ENCODE data around the gene FAM163B.

The FAM163B gene

DNA sequence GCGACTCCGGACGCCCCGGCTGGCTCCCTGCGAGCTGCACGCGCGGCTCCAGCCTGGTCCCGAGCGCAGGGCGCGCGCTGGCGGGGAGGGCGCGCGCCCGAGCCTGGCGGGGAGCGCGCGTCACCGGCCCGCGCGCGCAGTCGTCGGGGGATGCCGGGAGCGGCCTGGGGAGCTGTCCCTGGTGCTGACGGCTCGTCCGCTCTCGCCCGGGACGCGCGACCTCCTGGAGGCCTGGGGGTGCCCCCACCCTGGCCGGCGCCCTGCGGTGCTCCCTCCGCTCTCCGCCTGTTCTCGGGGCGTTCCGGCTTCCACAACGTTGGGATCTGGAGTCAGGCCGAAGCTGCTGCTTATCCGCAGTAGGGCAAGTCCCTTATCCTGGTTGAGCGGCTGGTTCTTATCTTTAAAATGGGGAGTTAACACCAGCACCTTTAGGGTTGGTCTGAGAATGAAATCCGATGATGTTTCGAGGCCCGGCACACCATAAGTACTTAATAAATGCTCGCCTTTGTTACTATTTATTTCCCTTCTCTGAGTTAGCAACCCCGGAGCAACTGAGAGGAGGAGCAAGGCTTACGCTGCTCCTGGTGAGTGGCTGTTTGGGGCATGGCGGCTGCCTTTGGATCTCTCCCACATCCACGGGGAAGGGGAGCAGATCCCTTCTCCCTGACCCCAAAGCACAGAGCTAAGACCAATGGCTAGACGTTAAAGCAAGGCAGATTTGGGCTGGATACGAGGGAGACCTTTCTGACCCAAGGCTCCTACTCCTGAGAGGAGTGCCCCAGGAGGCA is at the start of gene FAM163B:
FAM163B (minus strand) TSS at position 79 of the 788 bp plus-strand sequence. CDS start 29,166 bp downstream, outside the sequence.
- no peak within 1 kb of the TSS for H3K4me3 ChIP-seq (ENCODE audit: low read depth, low read length)

DNA sequence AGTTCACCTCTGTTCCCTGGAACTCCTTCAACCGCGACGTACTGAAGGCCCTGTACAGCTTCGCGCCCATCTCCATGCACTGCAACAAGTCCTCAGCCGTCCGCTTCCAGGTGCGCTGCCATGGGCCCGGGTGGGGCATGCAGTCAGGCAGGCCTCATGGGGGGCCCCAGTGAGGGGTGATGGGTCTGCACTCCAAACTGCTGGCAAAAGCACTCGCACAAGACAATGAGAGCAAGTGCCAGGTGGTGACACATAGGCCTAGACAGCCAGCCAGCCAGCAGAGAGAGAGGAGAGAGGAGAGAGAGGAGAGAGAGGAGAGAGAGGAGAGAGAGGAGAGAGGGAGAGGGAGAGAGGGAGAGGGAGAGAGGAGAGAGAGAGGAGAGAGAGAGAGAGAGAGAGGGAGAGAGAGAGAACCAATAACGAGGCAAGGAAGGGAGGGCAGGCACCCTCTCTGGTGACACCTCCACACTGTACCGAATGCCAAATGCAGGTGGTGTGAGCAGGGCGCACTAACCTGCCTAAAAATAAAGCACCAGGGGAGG is 48.0 kb upstream of the FAM163B start:
- H3K4me3 ChIP-seq (ENCODE audit: low read depth, low read length), result no peak overlapping the region
- TF ChIP-seq, protein P1, sequence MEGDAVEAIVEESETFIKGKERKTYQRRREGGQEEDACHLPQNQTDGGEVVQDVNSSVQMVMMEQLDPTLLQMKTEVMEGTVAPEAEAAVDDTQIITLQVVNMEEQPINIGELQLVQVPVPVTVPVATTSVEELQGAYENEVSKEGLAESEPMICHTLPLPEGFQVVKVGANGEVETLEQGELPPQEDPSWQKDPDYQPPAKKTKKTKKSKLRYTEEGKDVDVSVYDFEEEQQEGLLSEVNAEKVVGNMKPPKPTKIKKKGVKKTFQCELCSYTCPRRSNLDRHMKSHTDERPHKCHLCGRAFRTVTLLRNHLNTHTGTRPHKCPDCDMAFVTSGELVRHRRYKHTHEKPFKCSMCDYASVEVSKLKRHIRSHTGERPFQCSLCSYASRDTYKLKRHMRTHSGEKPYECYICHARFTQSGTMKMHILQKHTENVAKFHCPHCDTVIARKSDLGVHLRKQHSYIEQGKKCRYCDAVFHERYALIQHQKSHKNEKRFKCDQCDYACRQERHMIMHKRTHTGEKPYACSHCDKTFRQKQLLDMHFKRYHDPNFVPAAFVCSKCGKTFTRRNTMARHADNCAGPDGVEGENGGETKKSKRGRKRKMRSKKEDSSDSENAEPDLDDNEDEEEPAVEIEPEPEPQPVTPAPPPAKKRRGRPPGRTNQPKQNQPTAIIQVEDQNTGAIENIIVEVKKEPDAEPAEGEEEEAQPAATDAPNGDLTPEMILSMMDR (IDR thresholded peaks at IDR 0.05; ENCODE audit: borderline replicate concordance, insufficient read depth, low read depth, low read length), result no peak

More for the DNA sequence above, at the start of gene FAM163B:
- TF ChIP-seq, protein P1 (IDR thresholded peaks at IDR 0.05; ENCODE audit: borderline replicate concordance, insufficient read depth, low read depth, low read length), result no peak

DNA sequence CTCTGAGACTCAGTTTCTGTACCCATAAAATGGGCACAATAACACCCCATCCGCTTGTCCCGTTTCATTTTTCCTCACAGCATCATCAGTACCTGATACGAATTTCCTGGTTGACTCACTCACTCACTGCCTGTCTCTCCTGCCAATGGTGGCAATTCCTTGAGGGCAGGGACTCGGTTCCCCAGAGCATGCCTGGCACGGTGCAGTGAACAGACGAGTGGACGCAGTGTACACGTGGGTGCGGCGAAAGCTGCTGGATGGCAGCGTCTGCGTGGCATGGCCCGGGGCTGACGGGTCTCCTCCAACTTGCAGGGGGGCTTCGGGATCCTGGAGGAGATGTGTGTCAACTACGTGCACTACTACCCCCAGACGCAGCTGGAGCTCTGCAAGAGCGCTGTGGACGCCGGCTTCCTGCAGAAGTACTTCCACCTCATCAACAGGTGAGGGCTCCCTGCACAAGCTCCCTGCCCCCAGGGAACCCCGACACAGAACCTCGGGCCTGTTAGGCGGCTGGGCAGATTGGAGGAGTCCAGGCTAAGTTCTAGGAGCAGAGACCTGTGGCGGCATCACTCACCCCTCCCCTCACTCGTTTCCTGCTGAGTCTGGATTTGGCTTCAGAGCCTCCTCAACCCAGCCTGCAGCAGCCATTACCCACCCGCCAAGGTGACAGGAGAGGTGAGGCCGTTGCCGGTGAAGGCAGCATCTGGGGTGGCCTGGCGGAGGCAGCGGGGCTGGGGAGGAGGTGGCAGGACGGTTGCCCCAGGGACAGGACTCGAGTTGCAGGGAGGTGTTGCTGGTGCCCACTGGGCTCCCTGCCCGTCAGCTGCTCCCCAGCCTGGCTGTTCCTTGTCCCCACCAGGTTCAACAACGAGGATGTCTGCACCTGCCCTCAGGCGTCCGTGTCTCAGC is 47.3 kb upstream of the FAM163B start:
- H3K4me3 ChIP-seq (ENCODE audit: low read depth, low read length), result no peak overlapping the region

DNA sequence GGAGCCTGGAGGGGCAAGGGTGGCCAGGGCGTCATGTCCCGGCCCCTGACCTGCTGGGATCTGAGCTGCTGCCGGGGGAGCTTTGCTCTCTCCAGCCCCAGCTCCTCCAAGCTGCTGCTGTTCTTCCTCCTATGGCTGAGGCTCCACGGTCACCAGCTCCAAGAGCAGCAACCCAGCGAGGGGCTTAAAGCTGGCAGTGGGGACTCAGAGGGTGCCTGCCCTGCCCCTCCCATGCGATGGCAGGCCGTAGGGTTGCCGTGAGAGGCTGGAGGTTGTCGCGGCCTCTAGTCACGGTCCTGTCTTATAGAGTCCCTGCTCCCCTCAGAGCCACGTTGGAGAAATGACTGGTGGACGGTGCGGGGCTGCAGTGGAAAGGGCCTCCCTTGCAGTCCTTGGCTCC is 46.5 kb upstream of the FAM163B start:
- no peak overlapping the region for H3K4me3 ChIP-seq (ENCODE audit: low read depth, low read length)
- TF ChIP-seq, protein P1 (IDR thresholded peaks at IDR 0.05; ENCODE audit: borderline replicate concordance, insufficient read depth, low read depth, low read length), result no peak

More for the DNA sequence above, 47.3 kb upstream of the FAM163B start:
- TF ChIP-seq, protein P1 (IDR thresholded peaks at IDR 0.05; ENCODE audit: borderline replicate concordance, insufficient read depth, low read depth, low read length), result no peak

DNA sequence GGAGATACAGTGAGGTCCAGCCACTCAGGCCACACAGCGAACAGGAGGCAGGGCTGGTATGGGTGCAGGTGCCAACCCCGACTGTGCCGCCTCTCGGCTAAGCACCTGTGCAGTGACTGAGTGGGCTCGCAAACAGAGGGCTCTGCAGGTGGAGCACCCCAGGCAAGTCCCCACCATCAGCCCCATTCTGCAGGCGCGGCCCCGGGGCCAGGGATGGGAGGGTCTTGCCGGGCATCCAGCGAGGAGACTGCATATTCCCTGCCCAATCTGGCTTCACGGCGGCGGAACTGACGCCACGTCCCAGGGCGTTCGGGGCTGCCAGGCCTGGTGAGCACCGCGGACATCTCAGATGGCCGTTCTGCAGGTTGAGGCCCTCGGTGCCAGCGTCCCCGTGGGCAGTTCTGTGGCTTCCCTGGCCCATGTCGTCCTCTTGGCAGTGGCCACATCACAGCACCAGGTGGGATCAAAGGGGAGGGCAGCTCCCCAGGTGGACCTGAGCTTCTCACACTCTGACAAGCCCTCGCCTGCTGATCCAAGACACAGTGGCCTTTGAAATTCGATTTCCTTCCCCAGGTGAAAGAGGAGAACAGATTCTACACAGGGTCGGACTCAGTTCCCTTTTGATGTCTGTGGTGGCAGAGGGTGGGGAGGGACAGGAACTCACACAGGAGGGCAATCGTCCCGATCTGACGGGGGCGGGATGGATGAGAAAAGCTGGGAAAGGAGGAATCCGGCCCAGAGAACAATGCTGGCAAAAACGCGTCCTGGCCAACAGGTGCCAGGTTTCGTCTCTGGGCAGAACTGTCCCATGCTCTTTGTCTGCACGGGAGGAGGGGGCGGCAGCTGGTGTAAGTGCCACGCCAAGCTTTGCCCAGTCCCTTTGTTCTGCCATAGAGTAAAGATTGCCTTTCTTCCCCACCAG is 45.8 kb upstream of the FAM163B start:
- no peak overlapping the region for H3K4me3 ChIP-seq (ENCODE audit: low read depth, low read length)

DNA sequence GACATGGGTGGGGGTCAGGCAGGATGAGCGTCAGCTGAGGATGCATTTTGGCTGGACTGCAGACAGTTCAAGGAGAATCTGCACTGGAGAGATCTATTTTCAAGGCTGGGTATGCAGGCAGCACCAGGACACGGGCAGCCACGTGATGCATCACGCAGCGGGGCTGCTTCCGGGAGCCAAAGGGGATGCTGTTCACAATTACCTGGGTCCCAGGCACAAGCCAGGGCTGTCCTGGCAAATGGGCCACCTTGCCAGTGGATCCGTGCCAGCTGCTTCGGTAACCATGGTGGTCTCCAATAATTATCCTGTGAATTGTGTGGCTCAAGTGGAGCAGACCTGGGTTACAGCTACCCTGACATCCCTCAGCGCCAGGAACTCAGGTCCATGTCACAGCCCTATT is 44.4 kb upstream of the FAM163B start:
- no peak overlapping the region for H3K4me3 ChIP-seq (ENCODE audit: low read depth, low read length)
- TF ChIP-seq, protein P1 (IDR thresholded peaks at IDR 0.05; ENCODE audit: borderline replicate concordance, insufficient read depth, low read depth, low read length), result no peak

More for the DNA sequence above, 45.8 kb upstream of the FAM163B start:
- TF ChIP-seq, protein P1 (IDR thresholded peaks at IDR 0.05; ENCODE audit: borderline replicate concordance, insufficient read depth, low read depth, low read length), result no peak
